CD4-positive, alpha-beta T cell (primary cell): Measurements from ENCODE around the gene SEMA6D. TPM values are rescaled to one million over a fixed set of nuclear protein-coding genes. Genes with fewer than 3 reads are reported as not detected.

Source experiments
- ATAC-seq: fragments of 200-7000 bp; cut with Tn5 transposase; one replicate; pipeline ENCODE4 v1.10.0; 2022; ENCODE audit warnings: mild to moderate bottlenecking; ENCODE audit not compliant: poor library complexity
- CTCF ChIA-PET: fragments of 350-600 bp; sonication (Branson Sonifier 250); formaldehyde crosslinking; loops from one replicate; lab custom pipeline; 2021; ENCODE audit warnings: antibody characterized with exemption, inconsistent platforms; lab: Charles Lee
- POLR2A ChIA-PET: fragments of 350-600 bp; sonication (Branson Sonifier 250); formaldehyde crosslinking; loops from one replicate; lab custom pipeline; 2021; ENCODE audit warnings: antibody characterized with exemption, inconsistent platforms; lab: Charles Lee
- DNase-seq, 14 experiments: peaks; one replicate each; pipeline ENCODE4 v3.0.0-alpha.2; 2013 to 2020; ENCODE audit warnings: mixed read lengths in 2 of 14
- H3K27ac ChIP-seq, 2 donors: one replicate each; pipeline versions ENCODE4 v1.5.1 to v1.7.0; 2013; ENCODE audit warnings: low read length in 2 of 2, low read depth in 1 of 2, mild to moderate bottlenecking in 1 of 2
- H3K27me3 ChIP-seq, 2 experiments: 1 replicate in 1 of 2; 2 replicates in 1 of 2; pipeline versions ENCODE4 v1.6.1 to v1.7.0; 2013; ENCODE audit warnings: low read length in 2 of 2, control low read depth in 1 of 2, mild to moderate bottlenecking in 1 of 2, moderate library complexity in 1 of 2; ENCODE audit not compliant: insufficient read depth in 2 of 2, control insufficient read depth in 1 of 2
- H3K36me3 ChIP-seq: one replicate; pipeline ENCODE4 v1.6.1; 2013; ENCODE audit warnings: low read length, control low read depth; ENCODE audit not compliant: insufficient read depth
- H3K4me1 ChIP-seq: one replicate; pipeline ENCODE4 v1.6.1; 2013; ENCODE audit warnings: low read length, control low read depth; ENCODE audit not compliant: insufficient read depth
- H3K4me3 ChIP-seq: one replicate; pipeline ENCODE4 v1.5.1; 2013; ENCODE audit warnings: mild to moderate bottlenecking, low read length, moderate library complexity
- H3K9me3 ChIP-seq, 2 experiments: 1 replicate in 1 of 2; 2 replicates in 1 of 2; pipeline versions ENCODE4 v1.6.1 to v1.7.0; 2013; ENCODE audit warnings: low read length in 2 of 2, mild to moderate bottlenecking in 2 of 2, control low read depth in 1 of 2, moderate library complexity in 1 of 2; ENCODE audit not compliant: control insufficient read depth in 1 of 2, insufficient read depth in 1 of 2
- H3K27ac Mint-ChIP-seq: one replicate; pipeline ENCODE4 v1.8.0; 2020; ENCODE audit warnings: mixed read lengths
- H3K27me3 Mint-ChIP-seq: one replicate; pipeline ENCODE4 v1.8.0; 2021; ENCODE audit warnings: mixed read lengths
- H3K36me3 Mint-ChIP-seq: one replicate; pipeline ENCODE4 v1.8.0; 2021; ENCODE audit warnings: low read depth, mixed read lengths
- H3K4me1 Mint-ChIP-seq: one replicate; pipeline ENCODE4 v1.8.0; 2021; ENCODE audit warnings: low read depth, mixed read lengths
- H3K4me3 Mint-ChIP-seq: one replicate; pipeline ENCODE4 v1.8.0; 2020; ENCODE audit warnings: mild to moderate bottlenecking, mixed read lengths
- H3K9me3 Mint-ChIP-seq: one replicate; pipeline ENCODE4 v1.8.0; 2020; ENCODE audit warnings: mixed read lengths
- intact Hi-C, 2 experiments: fragments of 100-400 bp; cut with DNase I in 1 of 2; cut with micrococcal nuclease in 1 of 2; formaldehyde crosslinking; loops; one replicate each; pipeline versions ENCODE4 v1.15.1 to v1.9.0; 2023 to 2025; cut with DNase I, micrococcal nuclease
- total RNA-seq, 174 experiments: library from RNA in 2 of 174; stranded (reverse) in 2 of 174; gene quantifications; one replicate each; pipeline ENCODE4 v1.2.3 and lab custom pipeline; 2021 to 2026
- TF ChIP-seq, protein P1 (sequence below): fragments of 200-600 bp; IDR thresholded peaks from one replicate; pipeline ENCODE4 v1.8.0; 2022; ENCODE audit warnings: antibody characterized with exemption, mild to moderate bottlenecking

Gene SEMA6D
- total RNA-seq, 2 experiments from 2014 or later = not detected

DNA sequence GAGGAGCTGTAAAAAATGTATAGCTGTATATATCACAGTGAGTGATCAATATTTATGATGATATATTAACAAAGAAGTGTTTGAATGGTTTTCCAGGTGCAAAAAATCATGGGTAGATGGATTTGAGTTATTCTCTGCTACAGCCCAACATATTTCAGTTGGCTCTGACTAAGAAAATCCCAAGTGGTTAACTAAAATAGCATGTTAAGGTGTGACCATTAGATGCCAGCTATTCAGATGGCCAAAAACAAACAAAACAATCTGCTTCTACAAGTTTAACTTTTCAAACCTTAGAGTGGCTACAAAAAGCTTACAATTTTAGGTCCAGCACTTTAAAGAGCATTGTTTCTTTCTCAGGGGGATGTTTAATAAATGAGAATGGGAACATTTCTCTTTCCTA, 67.5 kb downstream of the SEMA6D start:
- Mint-ChIP-seq H3K4me3 (no peak overlapping the region), H3K9me3 (peaks cover 2% of the 10 kb centered on the region), H3K27ac (no peak overlapping the region), H3K36me3 (no peaks in the 10 kb centered on the region), H3K27me3 (peaks cover 7% of the 10 kb centered on the region), H3K4me1 (no peaks in the 10 kb centered on the region)
- Histone ChIP-seq H3K4me3 (no peak overlapping the region), H3K9me3 (no peaks in the 10 kb centered on the region), H3K27me3 (no peaks in the 10 kb centered on the region), H3K4me1 (no peaks in the 10 kb centered on the region), H3K27ac (no peak overlapping the region), H3K36me3 (no peaks in the 10 kb centered on the region)
- ChIA-PET CTCF (no interaction called here), POLR2A (no interaction called here)
- DNase-seq (no peak), ATAC-seq (no peak)
- TF ChIP-seq, protein P1, sequence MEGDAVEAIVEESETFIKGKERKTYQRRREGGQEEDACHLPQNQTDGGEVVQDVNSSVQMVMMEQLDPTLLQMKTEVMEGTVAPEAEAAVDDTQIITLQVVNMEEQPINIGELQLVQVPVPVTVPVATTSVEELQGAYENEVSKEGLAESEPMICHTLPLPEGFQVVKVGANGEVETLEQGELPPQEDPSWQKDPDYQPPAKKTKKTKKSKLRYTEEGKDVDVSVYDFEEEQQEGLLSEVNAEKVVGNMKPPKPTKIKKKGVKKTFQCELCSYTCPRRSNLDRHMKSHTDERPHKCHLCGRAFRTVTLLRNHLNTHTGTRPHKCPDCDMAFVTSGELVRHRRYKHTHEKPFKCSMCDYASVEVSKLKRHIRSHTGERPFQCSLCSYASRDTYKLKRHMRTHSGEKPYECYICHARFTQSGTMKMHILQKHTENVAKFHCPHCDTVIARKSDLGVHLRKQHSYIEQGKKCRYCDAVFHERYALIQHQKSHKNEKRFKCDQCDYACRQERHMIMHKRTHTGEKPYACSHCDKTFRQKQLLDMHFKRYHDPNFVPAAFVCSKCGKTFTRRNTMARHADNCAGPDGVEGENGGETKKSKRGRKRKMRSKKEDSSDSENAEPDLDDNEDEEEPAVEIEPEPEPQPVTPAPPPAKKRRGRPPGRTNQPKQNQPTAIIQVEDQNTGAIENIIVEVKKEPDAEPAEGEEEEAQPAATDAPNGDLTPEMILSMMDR = no peak
- intact Hi-C loops = no loop called here

DNA sequence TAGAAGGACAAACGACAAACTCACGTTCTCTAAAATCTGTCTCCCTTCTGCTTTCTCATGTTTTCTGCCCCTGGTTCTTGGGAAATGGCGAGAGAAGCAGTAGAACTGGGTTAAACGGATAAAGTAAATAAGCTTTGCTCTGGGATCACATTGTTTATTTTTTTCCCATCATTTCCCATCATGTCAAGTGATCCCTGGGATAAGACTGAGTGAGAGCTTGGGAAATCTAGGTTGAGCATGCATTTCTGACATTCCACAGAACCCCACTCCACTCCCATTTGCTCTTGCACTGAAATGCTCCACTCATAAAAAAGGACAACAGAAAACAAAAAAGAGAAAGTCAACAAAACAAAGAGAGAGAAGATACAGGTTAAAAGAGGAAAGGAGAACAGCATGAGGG, 69.1 kb downstream of the SEMA6D start:
- POLR2A ChIA-PET = no interaction called here
- H3K9me3 ChIP-seq = no peaks in the 10 kb centered on the region

DNA sequence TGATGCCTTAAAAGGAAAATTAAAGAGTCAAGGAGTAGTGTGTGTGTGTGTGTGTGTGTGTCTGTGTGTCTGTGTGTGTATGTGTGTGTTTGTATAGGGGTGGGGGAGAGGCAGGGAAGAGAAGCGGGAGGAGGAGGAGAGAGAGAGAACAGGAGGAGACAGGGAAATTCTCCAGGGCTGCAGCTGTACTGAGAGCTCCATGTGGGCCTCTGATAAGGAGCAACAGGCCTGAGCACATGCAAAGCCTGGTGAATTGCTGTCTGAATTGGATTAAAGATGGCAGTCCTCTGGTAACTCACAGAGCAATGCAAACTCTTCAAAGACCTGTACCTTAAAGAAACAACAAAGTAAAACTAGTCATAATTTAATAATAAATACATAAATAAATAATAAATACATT, 70.6 kb downstream of the SEMA6D start:
- Mint-ChIP-seq H3K9me3 (no peaks in the 10 kb centered on the region), H3K4me3 (no peak overlapping the region), H3K4me1 (no peaks in the 10 kb centered on the region), H3K36me3 (no peaks in the 10 kb centered on the region), H3K27me3 (peaks cover 7% of the 10 kb centered on the region), H3K27ac (no peak overlapping the region)
- no peak overlapping the region for H3K27ac ChIP-seq
- TF ChIP-seq, protein P1 = no peak
- ATAC-seq = no peak
- H3K27me3 ChIP-seq = no peaks in the 10 kb centered on the region
- ChIA-PET CTCF (no interaction called here), POLR2A (no interaction called here)
- intact Hi-C loops = no loop called here
- DNase-seq = no peak
- H3K9me3 ChIP-seq = no peaks in the 10 kb centered on the region
- H3K36me3 ChIP-seq = no peaks in the 10 kb centered on the region
- no peak overlapping the region for H3K4me3 ChIP-seq
- H3K4me1 ChIP-seq = no peaks in the 10 kb centered on the region

More for the DNA sequence above, 69.1 kb downstream of the SEMA6D start:
- DNase-seq (no peak), ATAC-seq (no peak)
- Mint-ChIP-seq H3K27me3 (peaks cover 7% of the 10 kb centered on the region), H3K4me3 (no peak overlapping the region), H3K36me3 (no peaks in the 10 kb centered on the region), H3K27ac (no peak overlapping the region), H3K4me1 (no peaks in the 10 kb centered on the region), H3K9me3 (peaks cover 2% of the 10 kb centered on the region)
- TF ChIP-seq, protein P1 = no peak
- Histone ChIP-seq H3K36me3 (no peaks in the 10 kb centered on the region), H3K4me1 (no peaks in the 10 kb centered on the region), H3K4me3 (no peak overlapping the region), H3K27ac (no peak overlapping the region), H3K27me3 (no peaks in the 10 kb centered on the region)
- CTCF ChIA-PET = no interaction called here
- intact Hi-C loops = no loop called here
